HCT116 (cell line): Measurements from ENCODE around the gene GRIN3B. TPM values are rescaled to one million over a fixed set of nuclear protein-coding genes. Genes with fewer than 3 reads are reported as not detected.

Experiments used
- ATAC-seq: fragments of 200-7000 bp; cut with Tn5 transposase; 2 replicates; pipeline ENCODE4 v1.9.1; 2020; ENCODE audit warnings: mild to moderate bottlenecking, moderate library complexity
- BruUV-seq: library from RNA; stranded (reverse); fragments of 400-500 nt; replicated peaks from 2 replicates; lab custom pipeline; 2021; lab: Mats Ljungman, UMichigan
- CTCF ChIA-PET: fragments of 300-600 bp; sonication (Branson Sonifier 250); formaldehyde crosslinking; loops from one replicate; lab custom pipeline; 2021; ENCODE audit warnings: antibody characterized with exemption; lab: Charles Lee
- POLR2A ChIA-PET: fragments of 300-600, 350-600 bp; sonication (Branson Sonifier 250); formaldehyde crosslinking; loops from one replicate; lab custom pipeline; 2021; ENCODE audit warnings: antibody characterized with exemption; lab: Charles Lee
- RAD21 ChIA-PET, 2 experiments: fragments of 300-600 bp; sonication (Branson Sonifier 250); formaldehyde crosslinking; loops; one replicate each; lab custom pipeline; 2023; ENCODE audit warnings: low total read pairs in 2 of 2; ENCODE audit not compliant: uncharacterized antibody in 2 of 2, unreplicated experiment in 2 of 2, low non-redundant PET in 1 of 2; lab: Charles Lee
- DNase-seq: peaks from one replicate; pipeline ENCODE4 v3.0.0-alpha.2; 2010; ENCODE audit warnings: low read depth, low spot score
- H2AFZ ChIP-seq: fragments of 200-600 bp; shearing (Covaris generic), sonication (generic); 2 replicates; pipeline ENCODE4 v1.6.1; 2017; ENCODE audit warnings: low read depth, mixed run types, mixed read lengths, antibody characterized with exemption, low read length; ENCODE audit not compliant: poor library complexity, severe bottlenecking
- H3K27ac ChIP-seq: 2 replicates; pipeline ENCODE4 v1.5.1; 2012; ENCODE audit warnings: low read depth, low read length
- H3K27me3 ChIP-seq: fragments of 200-600 bp; sonication (generic); 2 replicates; pipeline ENCODE4 v1.6.1; 2016; ENCODE audit warnings: mixed run types, low read length, mixed read lengths; ENCODE audit not compliant: insufficient read depth
- H3K36me3 ChIP-seq, 2 experiments: fragments of 200-500 bp in 1 of 2; fragments of 200-600 bp in 1 of 2; sonication (Bioruptor generic) in 1 of 2; sonication (generic) in 1 of 2; 2 replicates each; pipeline versions ENCODE4 v1.5.1 to v1.6.1; 2014 to 2016; ENCODE audit warnings: low read length in 2 of 2, inconsistent platforms in 1 of 2, mixed read lengths in 1 of 2, mixed run types in 1 of 2; ENCODE audit not compliant: insufficient read depth in 2 of 2, control insufficient read depth in 1 of 2
- H3K4me1 ChIP-seq, 2 experiments: fragments of 200-600 bp in 1 of 2; sonication (generic) in 1 of 2; 2 replicates each; pipeline versions ENCODE4 v1.5.1 to v1.6.1; 2012 to 2017; ENCODE audit warnings: low read length in 2 of 2, inconsistent platforms in 1 of 2, mild to moderate bottlenecking in 1 of 2, mixed read lengths in 1 of 2, mixed run types in 1 of 2, moderate library complexity in 1 of 2; ENCODE audit not compliant: insufficient read depth in 2 of 2, control insufficient read depth in 1 of 2
- H3K4me2 ChIP-seq: fragments of 200-600 bp; sonication (generic); 2 replicates; pipeline ENCODE4 v1.6.1; 2017; ENCODE audit warnings: mixed run types, low read length, mixed read lengths
- H3K4me3 ChIP-seq, 2 experiments: fragments of 200-600 bp in 1 of 2; sonication (generic) in 1 of 2; replicated peaks in 1 of 2; 2 replicates each; pipeline ENCODE4 v1.5.1; 2011 to 2016; ENCODE audit warnings: low read length in 2 of 2, control low read depth in 1 of 2, low read depth in 1 of 2, mild to moderate bottlenecking in 1 of 2, mixed read lengths in 1 of 2, mixed run types in 1 of 2
- H3K79me2 ChIP-seq: fragments of 200-600 bp; sonication (generic); 2 replicates; pipeline ENCODE4 v1.6.1; 2017; ENCODE audit warnings: mild to moderate bottlenecking, mixed run types, low read length, moderate library complexity, mixed read lengths; ENCODE audit not compliant: insufficient read depth
- H3K9ac ChIP-seq: fragments of 200-600 bp; sonication (generic); 2 replicates; pipeline ENCODE4 v1.6.1; 2016; ENCODE audit warnings: low read length, mixed read lengths
- H3K9me2 ChIP-seq: fragments of 200-600 bp; sonication (generic), shearing (Covaris generic); 2 replicates; pipeline ENCODE4 v1.6.1; 2017; ENCODE audit warnings: mixed run types, mild to moderate bottlenecking, moderate library complexity; ENCODE audit not compliant: insufficient read depth
- H3K9me3 ChIP-seq, 2 experiments: fragments of 200-500 bp in 1 of 2; fragments of 200-600 bp in 1 of 2; sonication (Bioruptor generic) in 1 of 2; sonication (generic) in 1 of 2; 2 replicates each; pipeline ENCODE4 v1.6.1; 2014 to 2017; ENCODE audit warnings: low read length in 2 of 2, mixed read lengths in 2 of 2, inconsistent platforms in 1 of 2, low read depth in 1 of 2, mild to moderate bottlenecking in 1 of 2, mixed run types in 1 of 2, moderate library complexity in 1 of 2; ENCODE audit not compliant: control insufficient read depth in 1 of 2, insufficient read depth in 1 of 2
- H4K20me1 ChIP-seq: fragments of 200-600 bp; sonication (generic), shearing (Covaris generic); 2 replicates; pipeline ENCODE4 v1.6.1; 2017; ENCODE audit warnings: mixed run types, mild to moderate bottlenecking, moderate library complexity; ENCODE audit not compliant: insufficient read depth
- EGR1 ChIP-seq: IDR thresholded peaks from 2 replicates; pipeline ENCODE4 v1.6.1; 2012; ENCODE audit warnings: low read depth
- ELF1 ChIP-seq: IDR thresholded peaks from 2 replicates; pipeline ENCODE4 v1.6.1; 2012; ENCODE audit warnings: low read depth, borderline replicate concordance
- EZH2phosphoT487 ChIP-seq: fragments of 200-600 bp; IDR thresholded peaks from 2 replicates; pipeline ENCODE4 v1.6.1; 2018; ENCODE audit warnings: antibody characterized with exemption, borderline replicate concordance
- ZNF274 ChIP-seq: fragments of 200-500 bp; sonication (Bioruptor generic); IDR thresholded peaks from 2 replicates; pipeline ENCODE4 v1.6.1; 2014; ENCODE audit warnings: mild to moderate bottlenecking, low read depth, low read length, inconsistent platforms
- intact Hi-C: fragments of 100-400 bp; cut with micrococcal nuclease; formaldehyde crosslinking; loops from 2 replicates; pipeline ENCODE4 v1.10.0; 2022
- total RNA-seq: library from RNA; stranded (reverse); gene quantifications from one replicate; pipeline ENCODE4 v1.2.1, GENCODE V29; 2021; ENCODE audit not compliant: unreplicated experiment
- TF ChIP-seq, protein P1 (sequence below): IDR thresholded peaks from 2 replicates; pipeline ENCODE4 v1.6.1; 2012

Gene GRIN3B
- total RNA-seq, 1 experiment from 2014 or later = 0.69 TPM

GRCh38 chr19:1015061-1015781 lies 15.0 kb downstream of the GRIN3B start:
- CTCF ChIA-PET = no interaction called here
- Histone ChIP-seq H3K27me3 (no peaks in the 10 kb centered on the region), H3K9me3 (no peaks in the 10 kb centered on the region), H3K27ac (no peak overlapping the region), H3K4me1 (peaks cover 32 to 37% of the 10 kb centered on the region in 2 experiments), H4K20me1 (no peaks in the 10 kb centered on the region; the same call in 1 of the 2 replicates), H2AFZ (no peak overlapping the region), H3K9ac (no peak overlapping the region)
- no peak for DNase-seq
- TF ChIP-seq, protein P1, sequence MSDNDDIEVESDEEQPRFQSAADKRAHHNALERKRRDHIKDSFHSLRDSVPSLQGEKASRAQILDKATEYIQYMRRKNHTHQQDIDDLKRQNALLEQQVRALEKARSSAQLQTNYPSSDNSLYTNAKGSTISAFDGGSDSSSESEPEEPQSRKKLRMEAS = no peak
- TF ChIP-seq EGR1 = no peak
- TF ChIP-seq ELF1 = no peak
- TF ChIP-seq, all 23 proteins: peak for 0
- ChIA-PET RAD21 (no interaction called here), POLR2A (no interaction called here)
- intact Hi-C loops = no loop called here
- H3K4me2 ChIP-seq = no peak overlapping the region
- ATAC-seq = no peak
- no peaks in the 10 kb centered on the region for H3K9me2 ChIP-seq
- no peak overlapping the region for H3K4me3 ChIP-seq
- BruUV-seq = no TSS peak
- peaks cover 4 to 16% of the 10 kb centered on the region in 2 experiments; a peak in 2 of 4 replicates for H3K36me3 ChIP-seq
- peaks cover 73% of the 10 kb centered on the region for H3K79me2 ChIP-seq

GRCh38 chr19:1015782-1016646 lies 15.8 kb downstream of the GRIN3B start:
- TF ChIP-seq ZNF274 = no peak
- no peak for TF ChIP-seq EZH2phosphoT487
- CTCF ChIA-PET = no interaction called here
- Histone ChIP-seq H3K9me3 (no peaks in the 10 kb centered on the region), H3K4me1 (peaks cover 32 to 37% of the 10 kb centered on the region in 2 experiments), H3K4me2 (peak overlapping the region; percentile 55; the same call in 1 of the 2 replicates), H3K9me2 (no peaks in the 10 kb centered on the region), H3K36me3 (peaks cover 4 to 16% of the 10 kb centered on the region in 2 experiments; a peak in 2 of 4 replicates), H4K20me1 (no peaks in the 10 kb centered on the region; the same call in 1 of the 2 replicates), H3K4me3 (no peak overlapping the region), H3K79me2 (peaks cover 81% of the 10 kb centered on the region), H3K27me3 (no peaks in the 10 kb centered on the region), H3K9ac (peak overlapping the region; percentile 99; the same call in 1 of the 2 replicates), H3K27ac (peak overlapping the region; percentile 86; the same call in 1 of the 2 replicates), H2AFZ (no peak overlapping the region)
- no peak for ATAC-seq
- POLR2A ChIA-PET = no interaction called here
- intact Hi-C loops = no loop called here
- DNase-seq = no peak
- no TSS peak for BruUV-seq
- RAD21 ChIA-PET = no interaction called here
